GM12878 (cell line): Measurements from ENCODE around the gene PHKA1. TPM values are rescaled to one million over a fixed set of nuclear protein-coding genes. Genes with fewer than 3 reads are reported as not detected.
"Not testable (repeated sequence)": the region's sequence is repeated elsewhere in the genome, so short reads cannot be mapped to it uniquely, and the experiment has no call there.

Experiments used
- ATAC-seq: fragments of 200-7000 bp; cut with Tn5 transposase; 3 replicates; pipeline ENCODE4 v1.9.1; 2020; ENCODE audit warnings: mild to moderate bottlenecking, moderate library complexity
- BruUV-seq: library from RNA; stranded (reverse); fragments of 400-500 nt; replicated peaks from 2 replicates; lab custom pipeline; 2021; lab: Mats Ljungman, UMichigan
- CTCF ChIA-PET: fragments of 300-600 bp; sonication (Branson Sonifier 250); formaldehyde crosslinking; extraction: SDS; loops from one replicate; lab custom pipeline; 2021; ENCODE audit warnings: inconsistent platforms; lab: Yijun Ruan, JAX
- POLR2A ChIA-PET: fragments of 350-600 bp; formaldehyde crosslinking; extraction: SDS; loops from one replicate; lab custom pipeline; 2021; ENCODE audit warnings: inconsistent platforms; lab: Charles Lee
- RAD21 ChIA-PET: fragments of 300-600 bp; sonication (Branson Sonifier 250); formaldehyde crosslinking; loops from one replicate; lab custom pipeline; 2023; ENCODE audit warnings: antibody characterized with exemption; ENCODE audit not compliant: unreplicated experiment; lab: Charles Lee
- SMC1A ChIA-PET: fragments of 300-600 bp; sonication (Branson Sonifier 250); formaldehyde crosslinking; loops from one replicate; lab custom pipeline; 2023; ENCODE audit not compliant: unreplicated experiment, uncharacterized antibody; lab: Charles Lee
- DNase-seq: peaks from one replicate; pipeline ENCODE4 v3.0.0-alpha.2; 2011; ENCODE audit warnings: low read depth, low spot score
- FAIRE-seq: peaks from 3 replicates; lab custom pipeline; 2011; peaks lifted over from hg19 to GRCh38; lab: Jason Lieb, UNC
- H2AFZ ChIP-seq: 2 replicates; pipeline ENCODE4 v1.6.0; 2011; ENCODE audit warnings: low read depth, low read length, control low read depth; ENCODE audit not compliant: control insufficient read depth
- H3K27ac ChIP-seq: 2 replicates; pipeline ENCODE4 v1.5.1; 2011; ENCODE audit warnings: control low read depth; ENCODE audit not compliant: control insufficient read depth, insufficient read depth
- H3K27me3 ChIP-seq, 2 experiments: replicated peaks in 1 of 2; 2 replicates each; pipeline versions ENCODE4 v1.6.0 to v1.6.1; 2011; ENCODE audit warnings: low read length in 1 of 2; ENCODE audit not compliant: control insufficient read depth in 2 of 2, insufficient read depth in 2 of 2
- H3K36me3 ChIP-seq, 2 experiments: 2 replicates each; pipeline ENCODE4 v1.5.1; 2011; ENCODE audit warnings: low read length in 1 of 2; ENCODE audit not compliant: control insufficient read depth in 2 of 2, insufficient read depth in 2 of 2
- H3K4me1 ChIP-seq: 2 replicates; pipeline ENCODE4 v1.6.1; 2011; ENCODE audit warnings: mild to moderate bottlenecking, low read length, moderate library complexity, mixed read lengths; ENCODE audit not compliant: control insufficient read depth, insufficient read depth
- H3K4me2 ChIP-seq: 2 replicates; pipeline ENCODE4 v1.6.0; 2011; ENCODE audit warnings: control low read depth; ENCODE audit not compliant: control insufficient read depth, insufficient read depth
- H3K4me3 ChIP-seq: fragments of 200-600 bp; sonication (generic); 2 replicates; pipeline ENCODE4 v1.5.1; 2016
- H3K79me2 ChIP-seq: 2 replicates; pipeline ENCODE4 v1.6.0; 2011; ENCODE audit warnings: low read length; ENCODE audit not compliant: control insufficient read depth, insufficient read depth
- H3K9ac ChIP-seq: 2 replicates; pipeline ENCODE4 v1.8.0; 2011; ENCODE audit warnings: low read length, control low read depth, mixed read lengths; ENCODE audit not compliant: control insufficient read depth, insufficient read depth
- H3K9me3 ChIP-seq: replicated peaks from 3 replicates; pipeline ENCODE4 v1.5.1; 2011; ENCODE audit warnings: mild to moderate bottlenecking, low read length; ENCODE audit not compliant: control insufficient read depth, insufficient read depth
- H4K20me1 ChIP-seq: 2 replicates; pipeline ENCODE4 v1.6.0; 2011; ENCODE audit not compliant: control insufficient read depth, insufficient read depth
- CEBPZ ChIP-seq: fragments of 150-350 bp; IDR thresholded peaks from 2 replicates; pipeline ENCODE4 v1.6.1; 2016; ENCODE audit warnings: low read depth, low read length
- IKZF1 ChIP-seq: fragments of 450-650 bp; conservative IDR thresholded peaks from 2 replicates; pipeline ENCODE4 v1.6.1; 2017; ENCODE audit warnings: antibody characterized with exemption, mild to moderate bottlenecking
- MYB ChIP-seq: fragments of 150-350 bp; IDR thresholded peaks from 2 replicates; pipeline ENCODE4 v1.6.1; 2014; ENCODE audit warnings: mild to moderate bottlenecking, low read depth, low read length, borderline replicate concordance
- SRF ChIP-seq, 2 experiments: IDR thresholded peaks; 2 replicates each; pipeline ENCODE4 v1.6.1; 2011; ENCODE audit warnings: low read depth in 2 of 2, low read length in 2 of 2, mild to moderate bottlenecking in 1 of 2, moderate library complexity in 1 of 2
- USF2 ChIP-seq: IDR thresholded peaks from 2 replicates; pipeline ENCODE4 v1.6.1; 2011; ENCODE audit warnings: low read depth, low read length, improper control_type of control experiment, borderline replicate concordance
- WGBS: methylation state at CpG from one replicate; pipeline ENCODE4 v1.1.6; 2016; ENCODE audit warnings: low lambda C conversion rate; ENCODE audit not compliant: insufficient replicate concordance, insufficient coverage; ENCODE audit errors: missing lambda C conversion rate; 5-methylcytosine and 5-hydroxymethylcytosine counted together
- in situ Hi-C: fragments of 300-500 bp; cut with MboI; formaldehyde crosslinking; loops from 9 replicates; pipeline ENCODE4 v1.14.3; 2018; ENCODE audit warnings: mixed read lengths
- intact Hi-C: fragments of 100-400 bp; cut with micrococcal nuclease; formaldehyde crosslinking; loops from one replicate; pipeline ENCODE4 v1.14.2; 2022; ENCODE audit not compliant: unreplicated experiment
- polyA plus RNA-seq, 11 experiments: library from polyadenylated mRNA; depleted of rRNA in 4 of 11; unstranded in 6 of 11; stranded (reverse) in 5 of 11; fragments of >200 nt; fragmentation: Nextera tagmentation in 4 of 11; fragmentation: Illumina TruSeq in 1 of 11; extraction: Ambion mirVana in 4 of 11; extraction: Trizol in 1 of 11; gene quantifications; 1 replicate in 1 of 11; 2 replicates in 10 of 11; pipeline versions ENCODE4 v1.2.1 to v1.2.3, GENCODE V29; 2011 to 2016; ENCODE audit warnings: inconsistent platforms in 2 of 11, missing spikeins in 2 of 11, low read depth in 1 of 11
- total RNA-seq, 4 experiments: library from RNA; depleted of rRNA in 3 of 4; stranded (reverse); fragments of >200 nt in 3 of 4; fragmentation: Illumina TruSeq in 1 of 4; extraction: Trizol in 1 of 4; gene quantifications; 2 replicates each; pipeline versions ENCODE4 v1.2.1 to v1.2.3, GENCODE V29; 2013 to 2021

The PHKA1 gene
- total and polyA plus RNA-seq, 10 of the 15 experiments (the other 5 are each of a cell fraction or from before 2014, with no cell fraction given), result under 0.01 to 0.15 (median 0.05) TPM; not detected in 4

- SMC1A ChIA-PET, result no interaction called here
- no peak for ATAC-seq
- Histone ChIP-seq H3K79me2 (no peaks in the 10 kb centered on the region), H3K27ac (no peak overlapping the region), H4K20me1 (no peaks in the 10 kb centered on the region), H2AFZ (no peak overlapping the region), H3K27me3 (no peaks in the 10 kb centered on the region), H3K9me3 (no peaks in the 10 kb centered on the region; the same call in 2 of the 3 replicates), H3K4me3 (no peak overlapping the region), H3K36me3 (no peaks in the 10 kb centered on the region; a peak in 2 of 4 replicates), H3K4me2 (no peak overlapping the region), H3K9ac (no peak overlapping the region), H3K4me1 (no peaks in the 10 kb centered on the region)
- WGBS, result 51% methylated on average over 2 of the region's 2 CpGs
- TF ChIP-seq CEBPZ, result no peak
- TF ChIP-seq IKZF1, result no peak
- no peak for TF ChIP-seq SRF (IDR thresholded peaks at IDR 0.05; ENCODE audit: low read depth in 2 of 2, low read length in 2 of 2)
- TF ChIP-seq USF2, result no peak
- no peak for TF ChIP-seq MYB
- no TSS peak for BruUV-seq
- FAIRE-seq, result no peak
- CTCF ChIA-PET, result no interaction called here
- in situ Hi-C loops (no loop called here), intact Hi-C loops (no loop called here)
- RAD21 ChIA-PET, result no interaction called here
- DNase-seq, result no peak
- POLR2A ChIA-PET, result no interaction called here
Observed at GRCh38 chrX:72566448-72566847, 147.7 kb downstream of the PHKA1 start.

GRCh38 chrX:72559655-72560054 lies 154.5 kb downstream of the PHKA1 start:
- H3K9me3 ChIP-seq, in situ Hi-C loops, H3K4me2 ChIP-seq, H3K27ac ChIP-seq, H3K79me2 ChIP-seq, SMC1A ChIA-PET, H3K9ac ChIP-seq, BruUV-seq, CTCF ChIA-PET, DNase-seq, H3K4me1 ChIP-seq, H4K20me1 ChIP-seq, RAD21 ChIA-PET, H3K27me3 ChIP-seq, POLR2A ChIA-PET, H3K4me3 ChIP-seq, H3K36me3 ChIP-seq, ATAC-seq, H2AFZ ChIP-seq, intact Hi-C loops, FAIRE-seq: not testable (repeated sequence)
- WGBS, result 97% methylated on average over 12 of the region's 28 CpGs
